CD14-positive monocyte (primary cell): ENCODE data around the gene SNCAIP. TPM values are rescaled to one million over a fixed set of nuclear protein-coding genes. Genes with fewer than 3 reads are reported as not detected.

ENCODE experiments used
- DNase-seq, 3 donors: peaks; one replicate each; pipeline ENCODE4 v3.0.0-alpha.2; 2011 to 2022
- H2AFZ ChIP-seq: 2 replicates; pipeline ENCODE4 v1.6.0; 2012; ENCODE audit warnings: mild to moderate bottlenecking, low read depth, low read length, inconsistent platforms; ENCODE audit not compliant: insufficient read depth, poor library complexity, severe bottlenecking
- H3K27ac ChIP-seq, 2 donors: 1 replicate in 1 of 2; 2 replicates in 1 of 2; pipeline ENCODE4 v1.5.1; 2012 to 2013; ENCODE audit warnings: low read length in 2 of 2, control low read depth in 1 of 2, inconsistent platforms in 1 of 2, low read depth in 1 of 2, mild to moderate bottlenecking in 1 of 2
- H3K27me3 ChIP-seq, 2 donors: one replicate each; pipeline versions ENCODE4 v1.6.0 to v1.6.1; 2011 to 2013; ENCODE audit warnings: low read length in 2 of 2; ENCODE audit not compliant: control insufficient read depth in 2 of 2, insufficient read depth in 2 of 2
- H3K36me3 ChIP-seq, 2 donors: replicated peaks in 1 of 2; 1 replicate in 1 of 2; 2 replicates in 1 of 2; pipeline versions ENCODE4 v1.5.1 to v1.6.1; 2012 to 2013; ENCODE audit warnings: low read length in 2 of 2, control low read depth in 1 of 2, inconsistent platforms in 1 of 2, mild to moderate bottlenecking in 1 of 2; ENCODE audit not compliant: insufficient read depth in 2 of 2, control insufficient read depth in 1 of 2
- H3K4me1 ChIP-seq, 2 donors: 1 replicate in 1 of 2; 2 replicates in 1 of 2; pipeline versions ENCODE4 v1.5.1 to v1.6.1; 2012 to 2013; ENCODE audit warnings: low read length in 2 of 2, control low read depth in 1 of 2, inconsistent platforms in 1 of 2, mild to moderate bottlenecking in 1 of 2, moderate library complexity in 1 of 2; ENCODE audit not compliant: insufficient read depth in 2 of 2, control insufficient read depth in 1 of 2
- H3K4me2 ChIP-seq: replicated peaks from 2 replicates; pipeline ENCODE3; 2012; ENCODE audit warnings: low read length, moderate library complexity, mild to moderate bottlenecking; ENCODE audit not compliant: poor library complexity, severe bottlenecking; ENCODE audit errors: extremely low read depth
- H3K4me3 ChIP-seq, 3 experiments: fragments of 200-600 bp in 1 of 3; sonication (generic) in 1 of 3; replicated peaks in 1 of 3; 1 replicate in 2 of 3; 2 replicates in 1 of 3; pipeline ENCODE4 v1.5.1; 2011 to 2013; ENCODE audit warnings: low read length in 3 of 3, mild to moderate bottlenecking in 3 of 3, control low read depth in 2 of 3, low read depth in 2 of 3, inconsistent platforms in 1 of 3, moderate library complexity in 1 of 3
- H3K79me2 ChIP-seq: 2 replicates; pipeline ENCODE4 v1.6.0; 2012; ENCODE audit warnings: mild to moderate bottlenecking, control low read depth, inconsistent platforms, low read length, moderate library complexity; ENCODE audit not compliant: insufficient read depth
- H3K9ac ChIP-seq: 2 replicates; pipeline ENCODE4 v1.6.0; 2017; ENCODE audit warnings: low read length, mild to moderate bottlenecking; ENCODE audit not compliant: insufficient read depth, poor library complexity, severe bottlenecking
- H3K9me3 ChIP-seq, 2 donors: replicated peaks in 1 of 2; 1 replicate in 1 of 2; 2 replicates in 1 of 2; pipeline versions ENCODE4 v1.5.1 to v1.6.1; 2012 to 2013; ENCODE audit warnings: low read length in 2 of 2, control low read depth in 1 of 2; ENCODE audit not compliant: control insufficient read depth in 1 of 2, insufficient read depth in 1 of 2
- H4K20me1 ChIP-seq: 2 replicates; pipeline ENCODE4 v1.6.0; 2012; ENCODE audit warnings: mild to moderate bottlenecking, low read length, control low read depth, moderate library complexity; ENCODE audit not compliant: insufficient read depth
- H3K27ac Mint-ChIP-seq, 7 donors: one replicate each; pipeline ENCODE4 v1.8.0; 2020; ENCODE audit warnings: mild to moderate bottlenecking in 7 of 7, mixed read lengths in 7 of 7, moderate library complexity in 6 of 7, inconsistent platforms in 2 of 7
- H3K27me3 Mint-ChIP-seq, 3 donors: one replicate each; pipeline ENCODE4 v1.8.0; 2021 to 2022; ENCODE audit warnings: low read depth in 3 of 3, mild to moderate bottlenecking in 3 of 3, mixed read lengths in 3 of 3, moderate library complexity in 3 of 3, inconsistent platforms in 1 of 3
- H3K36me3 Mint-ChIP-seq, 2 donors: one replicate each; pipeline ENCODE4 v1.8.0; 2020; ENCODE audit warnings: mixed read lengths in 2 of 2, inconsistent platforms in 1 of 2, mild to moderate bottlenecking in 1 of 2
- H3K4me1 Mint-ChIP-seq: one replicate; pipeline ENCODE4 v1.8.0; 2020; ENCODE audit warnings: mild to moderate bottlenecking, mixed read lengths
- H3K4me3 Mint-ChIP-seq, 2 donors: one replicate each; pipeline ENCODE4 v1.8.0; 2020; ENCODE audit warnings: mild to moderate bottlenecking in 2 of 2, mixed read lengths in 2 of 2, moderate library complexity in 1 of 2
- H3K9me3 Mint-ChIP-seq, 7 donors: one replicate each; pipeline ENCODE4 v1.8.0; 2020 to 2022; ENCODE audit warnings: mixed read lengths in 7 of 7, mild to moderate bottlenecking in 6 of 7, moderate library complexity in 6 of 7, inconsistent platforms in 2 of 7
- CTCF ChIP-seq: fragments of 200-600 bp; IDR thresholded peaks from one replicate; pipeline ENCODE4 v1.8.0; 2022; ENCODE audit warnings: antibody characterized with exemption, mild to moderate bottlenecking
- WGBS: methylation state at CpG from one replicate; pipeline ENCODE4 v1.1.5; 2013; ENCODE audit warnings: missing lambda C conversion rate; ENCODE audit not compliant: insufficient coverage; 5-methylcytosine and 5-hydroxymethylcytosine counted together
- intact Hi-C, 2 donors: fragments of 100-400 bp; cut with micrococcal nuclease; formaldehyde crosslinking; loops; one replicate each; pipeline versions ENCODE4 v1.15.0 to v1.15.1; 2023
- polyA plus RNA-seq, 3 donors: library from polyadenylated mRNA; depleted of rRNA in 1 of 3; unstranded in 2 of 3; stranded (reverse) in 1 of 3; fragments of 300-500 nt in 2 of 3; fragments of >200 nt in 1 of 3; fragmentation: Illumina TruSeq in 2 of 3; gene quantifications; 1 replicate in 2 of 3; 2 replicates in 1 of 3; pipeline ENCODE4 v1.2.3, GENCODE V29; 2012 to 2021

SNCAIP gene
- polyA plus RNA-seq, 3 donors: not detected

GRCh38 chr5:122464191-122464590 is 152.2 kb downstream of the SNCAIP start:
- DNase-seq: no peak
- Mint-ChIP-seq H3K27me3 (peaks cover 0 to 4% (median 4%) of the 10 kb centered on the region in 3 donors), H3K9me3 (peaks cover 0 to 3% (median 0%) of the 10 kb centered on the region in 7 donors), H3K27ac (no peak overlapping the region), H3K36me3 (no peaks in the 10 kb centered on the region), H3K4me1 (no peaks in the 10 kb centered on the region), H3K4me3 (no peak overlapping the region)
- TF ChIP-seq CTCF: no peak
- no peaks in the 10 kb centered on the region for H3K4me1 ChIP-seq
- H3K27me3 ChIP-seq: no peaks in the 10 kb centered on the region
- H3K79me2 ChIP-seq: no peaks in the 10 kb centered on the region
- no peak overlapping the region for H3K4me2 ChIP-seq
- intact Hi-C loops: no loop called here
- H3K4me3 ChIP-seq: no peak overlapping the region
- H3K9ac ChIP-seq: no peak overlapping the region
- no peak overlapping the region for H2AFZ ChIP-seq
- no CpG with 5 or more reads among the region's 2 CpGs for WGBS
- no peaks in the 10 kb centered on the region for H3K36me3 ChIP-seq
- H4K20me1 ChIP-seq: no peaks in the 10 kb centered on the region
- no peak overlapping the region for H3K27ac ChIP-seq
- no peaks in the 10 kb centered on the region for H3K9me3 ChIP-seq

- H2AFZ ChIP-seq: no peak overlapping the region
- peaks cover 0 to 6% (median 0%) of the 10 kb centered on the region in 7 donors for H3K9me3 Mint-ChIP-seq
- H3K27me3 Mint-ChIP-seq: peaks cover 3 to 4% (median 4%) of the 10 kb centered on the region in 3 donors
- no peak for DNase-seq
- TF ChIP-seq CTCF: no peak
- H3K9me3 ChIP-seq: no peaks in the 10 kb centered on the region
- no peaks in the 10 kb centered on the region for H3K36me3 ChIP-seq
- no peak overlapping the region for H3K4me2 ChIP-seq
- H3K27me3 ChIP-seq: no peaks in the 10 kb centered on the region
- no peak overlapping the region for H3K27ac ChIP-seq
- no peaks in the 10 kb centered on the region for H3K79me2 ChIP-seq
- H3K4me3 Mint-ChIP-seq: no peak overlapping the region
- H3K9ac ChIP-seq: no peak overlapping the region
- intact Hi-C loops: no loop called here
- H3K36me3 Mint-ChIP-seq: no peaks in the 10 kb centered on the region
- WGBS: 89% methylated on average over 5 of the region's 7 CpGs
- H3K4me1 ChIP-seq: no peaks in the 10 kb centered on the region
- H3K4me3 ChIP-seq: no peak overlapping the region
- H3K27ac Mint-ChIP-seq: no peak overlapping the region
- H3K4me1 Mint-ChIP-seq: no peaks in the 10 kb centered on the region
- H4K20me1 ChIP-seq: no peaks in the 10 kb centered on the region
Observed at GRCh38 chr5:122465031-122465577, 153.1 kb downstream of the SNCAIP start.
